GM12892 (cell line): ENCODE measurements around the gene RABGEF1.
"Not testable (repeated sequence)": the region's sequence is repeated elsewhere in the genome, so short reads cannot be mapped to it uniquely, and the experiment has no call there.

Source experiments
- DNase-seq: peaks from one replicate; pipeline ENCODE4 v3.0.0; 2011; ENCODE audit not compliant: insufficient read length
- FAIRE-seq: peaks from 2 replicates; lab custom pipeline; 2011; peaks lifted over from hg19 to GRCh38; lab: Jason Lieb, UNC
- POLR2A ChIP-seq: IDR thresholded peaks from 2 replicates; pipeline ENCODE4 v1.6.1; 2011; ENCODE audit warnings: low read depth, low read length, control low read depth
- POLR2AphosphoS5 ChIP-seq: IDR thresholded peaks from 2 replicates; pipeline ENCODE4 v1.6.1; 2011; ENCODE audit warnings: low read depth, low read length, control low read depth
- TAF1 ChIP-seq: IDR thresholded peaks from 2 replicates; pipeline ENCODE4 v1.6.1; 2011; ENCODE audit warnings: low read depth, mild to moderate bottlenecking, control low read depth, low read length, borderline replicate concordance

Gene RABGEF1

DNA sequence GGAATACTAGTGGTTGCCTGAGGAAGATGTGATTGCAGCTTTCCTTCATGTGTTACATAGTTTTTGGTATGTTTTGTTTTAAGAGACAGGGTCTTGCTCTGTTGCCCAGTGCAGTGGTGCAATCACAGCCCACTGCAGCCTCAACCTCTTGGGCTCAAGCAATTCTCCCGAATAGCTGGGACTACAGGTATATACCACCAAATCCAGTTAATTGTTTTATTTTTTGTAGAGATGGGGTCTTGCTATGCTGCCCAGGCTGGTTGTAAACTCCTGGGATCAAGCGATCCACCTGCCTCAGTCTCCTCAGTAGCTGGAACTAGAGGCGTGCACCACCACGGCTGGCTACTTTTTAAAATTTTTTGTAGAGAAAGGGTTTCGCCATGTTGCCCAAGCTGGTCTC is 101.4 kb downstream of the RABGEF1 start:
- no peak for DNase-seq
- no peak for TF ChIP-seq POLR2A
- TF ChIP-seq POLR2AphosphoS5 = no peak
- TF ChIP-seq TAF1 = no peak

DNA sequence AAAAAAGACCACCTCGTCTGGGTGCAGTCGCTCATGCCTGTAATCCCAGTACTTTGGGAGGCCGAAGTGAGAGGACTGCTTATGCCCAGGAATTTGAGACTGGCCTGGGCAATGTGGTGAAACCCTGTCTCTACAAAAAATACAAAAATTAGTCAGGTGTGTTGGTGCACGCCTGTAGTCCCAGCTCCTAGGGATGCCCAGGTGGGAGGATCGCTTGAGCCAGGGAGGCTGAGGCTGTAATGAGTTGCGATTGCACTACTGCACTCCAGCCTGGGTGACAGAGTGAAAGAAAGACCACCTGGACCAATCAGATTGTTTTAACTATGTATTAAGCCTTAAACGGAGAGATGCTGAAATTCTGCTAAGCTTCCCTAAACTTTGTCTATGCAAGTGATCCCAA is 103.0 kb downstream of the RABGEF1 start:
- FAIRE-seq, DNase-seq: not testable (repeated sequence)

More for the DNA sequence above, 101.4 kb downstream of the RABGEF1 start:
- FAIRE-seq = no peak

DNA sequence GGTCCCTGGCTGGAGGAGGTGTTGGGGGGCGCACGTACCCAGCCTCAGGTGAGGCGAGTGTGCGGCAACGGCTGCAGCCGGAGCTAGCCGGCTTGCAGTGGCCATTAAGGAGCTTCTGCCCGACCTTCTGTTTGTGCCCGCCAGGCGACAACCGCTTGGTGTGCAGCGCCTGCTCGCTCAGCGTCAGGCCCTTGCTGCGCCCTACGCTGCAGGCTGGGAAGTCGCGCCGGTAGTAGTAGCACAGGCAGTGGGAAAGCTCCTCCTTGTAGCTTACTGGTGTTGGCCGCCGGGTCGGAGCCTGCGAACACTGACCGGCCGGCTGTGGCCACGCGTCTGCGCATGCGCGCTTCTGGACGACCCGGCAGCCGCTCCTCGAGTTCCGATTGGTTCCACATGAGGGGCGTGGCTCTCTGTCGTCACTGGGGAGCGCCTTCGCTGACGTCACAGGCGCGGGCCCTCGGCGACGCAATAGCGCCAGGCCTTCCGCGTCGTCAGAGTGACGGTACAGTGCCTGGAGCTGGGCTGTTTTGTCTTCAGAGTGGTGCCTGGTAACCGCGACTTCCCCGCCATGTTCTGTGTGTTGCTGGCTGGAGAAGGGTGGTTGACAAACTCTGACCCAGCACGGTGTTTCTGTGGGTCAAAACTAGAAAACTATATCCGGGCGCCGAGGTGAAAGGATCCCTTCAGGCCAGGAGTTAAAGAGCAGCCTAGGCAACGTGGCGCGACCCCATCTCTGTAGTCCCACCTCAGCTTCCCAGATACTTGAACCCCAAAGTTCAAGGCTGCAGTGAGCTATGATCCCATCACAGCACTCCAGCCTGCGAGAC is 104.2 kb downstream of the RABGEF1 start:
- TF ChIP-seq TAF1 (peak; percentile 63), POLR2A (peak; percentile 79), POLR2AphosphoS5 (peak; percentile 71)
- FAIRE-seq (peak; percentile 97), DNase-seq (peak; percentile 95)

DNA sequence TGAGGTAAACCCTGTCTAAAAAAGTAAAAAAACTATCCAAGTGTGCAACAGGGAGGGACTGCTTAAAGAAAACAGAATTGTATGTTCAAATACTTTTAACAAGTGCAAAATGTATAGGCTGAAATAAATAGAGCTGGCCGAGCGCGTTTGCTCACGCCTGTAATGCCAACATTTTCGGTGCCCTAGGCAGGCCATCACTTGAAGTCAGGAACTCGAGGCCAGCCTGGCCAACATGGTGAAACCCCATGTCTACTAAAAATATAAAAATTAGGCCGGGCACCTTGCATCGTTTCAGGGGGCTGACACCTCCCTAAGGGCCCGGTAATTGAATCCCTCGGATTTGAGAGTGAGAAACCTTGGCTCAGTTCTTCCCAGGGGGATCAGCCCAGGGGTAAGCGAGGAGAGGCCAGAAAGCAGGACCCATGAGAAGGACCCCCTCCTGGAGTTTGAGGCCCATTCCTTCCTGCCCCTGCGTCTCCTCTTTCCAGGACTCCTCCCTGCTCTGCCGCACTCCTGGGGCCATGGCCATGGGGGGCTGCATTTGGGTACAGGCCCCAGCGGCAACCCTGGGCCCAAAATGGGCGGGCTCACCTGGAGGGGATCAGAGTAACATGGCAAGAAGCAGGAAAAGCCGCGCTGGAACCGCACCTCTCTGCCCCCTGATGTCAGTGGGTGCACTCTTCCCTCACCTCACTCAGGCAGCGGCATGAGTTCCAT is 105.0 kb downstream of the RABGEF1 start:
- TF ChIP-seq POLR2A (no peak), TAF1 (no peak), POLR2AphosphoS5 (no peak)
- FAIRE-seq (no peak), DNase-seq (no peak)

GRCh38 chr7:66846096-66846445 is 105.5 kb downstream of the RABGEF1 start:
- FAIRE-seq, DNase-seq: not testable (repeated sequence)

GRCh38 chr7:66847523-66847855 is 107.0 kb downstream of the RABGEF1 start:
- not testable (repeated sequence) for DNase-seq, FAIRE-seq

- DNase-seq = no peak
- no peak for TF ChIP-seq POLR2A
- no peak for TF ChIP-seq POLR2AphosphoS5
- TF ChIP-seq TAF1 = no peak
- no peak for FAIRE-seq
Measured at GRCh38 chr7:66847879-66848790, 107.6 kb downstream of the RABGEF1 start.

- FAIRE-seq (no peak), DNase-seq (no peak)
- no peak for TF ChIP-seq POLR2A
- TF ChIP-seq TAF1 = no peak
- TF ChIP-seq POLR2AphosphoS5 = no peak
Measured at GRCh38 chr7:66859339-66859738, 118.8 kb downstream of the RABGEF1 start.

DNA sequence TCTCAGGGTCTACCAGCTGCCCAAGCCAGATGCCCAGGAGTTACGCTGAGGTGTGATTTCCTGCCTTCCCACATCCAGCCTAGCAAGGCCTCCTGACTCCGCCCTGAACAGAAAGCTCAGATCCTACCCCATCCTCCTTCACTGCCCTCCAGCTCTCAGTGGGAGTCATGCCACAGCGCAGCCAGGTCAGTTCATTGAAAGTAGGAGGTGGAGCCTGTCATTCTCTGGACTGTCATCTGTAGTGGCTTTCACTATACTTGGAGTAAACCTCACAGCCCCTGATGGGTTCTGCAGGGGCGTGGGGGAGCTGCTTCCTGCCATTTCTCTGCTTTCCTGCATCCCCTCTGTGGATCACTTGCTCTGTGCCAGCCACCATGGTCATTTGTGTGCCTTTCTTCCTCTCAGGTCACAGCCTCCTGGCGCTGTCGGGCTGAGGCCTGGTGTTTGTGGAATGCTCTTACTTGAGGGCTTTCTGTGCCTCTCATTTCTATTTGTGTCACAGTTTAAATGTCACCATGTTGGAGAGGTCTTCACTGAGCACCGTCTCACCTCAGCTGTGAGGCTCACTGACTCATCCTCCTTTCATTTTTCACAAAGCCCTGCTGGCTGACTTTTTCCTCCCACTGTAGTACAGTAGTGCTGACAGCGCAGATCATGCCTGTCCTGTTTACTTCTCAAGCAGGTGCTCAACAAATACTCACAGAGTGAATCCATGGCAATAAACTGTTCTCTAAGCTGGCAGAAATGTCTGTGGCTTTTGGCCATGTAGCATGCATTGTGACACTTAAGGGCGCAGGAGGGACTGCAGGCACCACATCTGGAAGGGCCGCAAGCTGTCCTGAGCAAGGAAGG is 119.5 kb downstream of the RABGEF1 start:
- TF ChIP-seq POLR2A = no peak
- FAIRE-seq (no peak), DNase-seq (no peak)

GRCh38 chr7:66860767-66861166 is 120.2 kb downstream of the RABGEF1 start:
- TF ChIP-seq TAF1 (no peak), POLR2AphosphoS5 (no peak), POLR2A (no peak)
- no peak for FAIRE-seq
- no peak for DNase-seq
